ENCODE measurements around the gene C3orf80. TPM values are rescaled to one million over a fixed set of nuclear protein-coding genes. Genes with fewer than 3 reads are reported as not detected.

C3orf80 gene
- total and polyA plus RNA-seq, 2 experiments from 2014 or later, result 0.46 to 0.47 TPM

DNA sequence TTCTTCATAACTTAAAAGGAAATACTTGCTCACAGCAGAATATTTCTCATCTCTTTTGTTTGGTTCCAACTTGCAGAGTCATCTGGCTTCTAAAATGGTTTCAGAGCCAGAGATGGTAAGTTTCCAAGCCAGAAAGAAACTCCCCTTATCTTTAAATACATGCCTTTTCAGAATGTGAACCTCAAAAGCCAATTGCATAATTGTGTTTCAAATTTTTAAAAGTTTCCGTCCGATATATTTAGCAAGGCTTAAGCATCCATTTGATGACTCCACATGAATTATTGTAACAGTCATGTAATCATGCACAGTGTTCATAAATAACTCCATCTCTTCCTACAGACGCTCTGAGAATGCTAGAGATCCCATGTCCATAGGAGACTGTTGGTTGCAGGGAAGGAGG is 40.6 kb upstream of the C3orf80 start:
- H3K4me1 ChIP-seq (ENCODE audit: insufficient read depth), result peaks cover 22% of the 10 kb centered on the region
- TF ChIP-seq EZH2 (IDR thresholded peaks at IDR 0.05; ENCODE audit: borderline replicate concordance) (no peak), EZH2phosphoT487 (IDR thresholded peaks at IDR 0.05; ENCODE audit: low read depth, severe bottlenecking, unreplicated experiment) (no peak)
- TF ChIP-seq, protein P1, sequence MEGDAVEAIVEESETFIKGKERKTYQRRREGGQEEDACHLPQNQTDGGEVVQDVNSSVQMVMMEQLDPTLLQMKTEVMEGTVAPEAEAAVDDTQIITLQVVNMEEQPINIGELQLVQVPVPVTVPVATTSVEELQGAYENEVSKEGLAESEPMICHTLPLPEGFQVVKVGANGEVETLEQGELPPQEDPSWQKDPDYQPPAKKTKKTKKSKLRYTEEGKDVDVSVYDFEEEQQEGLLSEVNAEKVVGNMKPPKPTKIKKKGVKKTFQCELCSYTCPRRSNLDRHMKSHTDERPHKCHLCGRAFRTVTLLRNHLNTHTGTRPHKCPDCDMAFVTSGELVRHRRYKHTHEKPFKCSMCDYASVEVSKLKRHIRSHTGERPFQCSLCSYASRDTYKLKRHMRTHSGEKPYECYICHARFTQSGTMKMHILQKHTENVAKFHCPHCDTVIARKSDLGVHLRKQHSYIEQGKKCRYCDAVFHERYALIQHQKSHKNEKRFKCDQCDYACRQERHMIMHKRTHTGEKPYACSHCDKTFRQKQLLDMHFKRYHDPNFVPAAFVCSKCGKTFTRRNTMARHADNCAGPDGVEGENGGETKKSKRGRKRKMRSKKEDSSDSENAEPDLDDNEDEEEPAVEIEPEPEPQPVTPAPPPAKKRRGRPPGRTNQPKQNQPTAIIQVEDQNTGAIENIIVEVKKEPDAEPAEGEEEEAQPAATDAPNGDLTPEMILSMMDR (IDR thresholded peaks at IDR 0.05; ENCODE audit: poor library complexity), result no peak
- 74% methylated on average over 3 of the region's 3 CpGs for WGBS (ENCODE audit: low lambda C conversion rate, missing lambda C conversion rate)
- H3K27me3 ChIP-seq, result no peaks in the 10 kb centered on the region
- H3K4me2 ChIP-seq, result no peak overlapping the region
- no peaks in the 10 kb centered on the region for H3K36me3 ChIP-seq (replicated peaks; ENCODE audit: insufficient read depth, low read depth)
- H2AFZ ChIP-seq, result no peak overlapping the region
- no peaks in the 10 kb centered on the region for H3K9me2 ChIP-seq (replicated peaks; ENCODE audit: insufficient read depth)
- no peaks in the 10 kb centered on the region for H3K9me3 ChIP-seq (ENCODE audit: low read depth)
- no peaks in the 10 kb centered on the region for H4K20me1 ChIP-seq (ENCODE audit: insufficient read depth, poor library complexity, severe bottlenecking)
- H3K27ac ChIP-seq, result peak overlapping the region; percentile 36
- no peaks in the 10 kb centered on the region for H3K79me2 ChIP-seq
- no peak overlapping the region for H3K4me3 ChIP-seq
- DNase-seq (ENCODE audit: low spot score), result no peak

DNA sequence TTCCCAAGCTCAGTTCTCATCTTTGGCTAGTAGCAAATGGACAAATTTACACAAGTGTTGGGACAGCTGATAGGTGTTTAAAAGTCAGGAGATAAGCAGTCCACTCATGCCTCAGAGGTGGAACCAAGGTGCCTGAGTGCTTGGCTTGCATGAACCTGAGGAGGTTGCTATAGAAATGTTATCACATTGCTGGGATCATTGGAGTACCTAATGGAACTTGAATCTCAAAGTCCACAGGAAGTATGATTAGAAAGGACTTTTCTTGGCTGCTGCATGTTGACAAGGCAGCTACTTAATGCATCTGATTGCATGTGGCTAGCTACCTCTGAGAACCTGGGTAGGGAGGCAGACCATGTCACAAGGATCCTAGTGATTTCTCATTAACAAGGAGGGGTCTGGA is 39.5 kb upstream of the C3orf80 start:
- DNase-seq (ENCODE audit: low spot score), result peak; percentile 69
- Histone ChIP-seq H3K9me3 (ENCODE audit: low read depth) (no peaks in the 10 kb centered on the region), H3K4me3 (no peak overlapping the region), H3K36me3 (replicated peaks; ENCODE audit: insufficient read depth, low read depth) (no peaks in the 10 kb centered on the region), H3K27me3 (no peaks in the 10 kb centered on the region), H3K9me2 (replicated peaks; ENCODE audit: insufficient read depth) (no peaks in the 10 kb centered on the region), H3K79me2 (no peaks in the 10 kb centered on the region), H3K4me1 (ENCODE audit: insufficient read depth) (peaks cover 25% of the 10 kb centered on the region), H3K27ac (peak overlapping the region; percentile 79), H3K4me2 (no peak overlapping the region), H2AFZ (no peak overlapping the region), H4K20me1 (ENCODE audit: insufficient read depth, poor library complexity, severe bottlenecking) (no peaks in the 10 kb centered on the region)
- TF ChIP-seq EZH2phosphoT487 (IDR thresholded peaks at IDR 0.05; ENCODE audit: low read depth, severe bottlenecking, unreplicated experiment) (no peak), EZH2 (IDR thresholded peaks at IDR 0.05; ENCODE audit: borderline replicate concordance) (no peak)
- TF ChIP-seq, protein P1 (IDR thresholded peaks at IDR 0.05; ENCODE audit: poor library complexity), result no peak

DNA sequence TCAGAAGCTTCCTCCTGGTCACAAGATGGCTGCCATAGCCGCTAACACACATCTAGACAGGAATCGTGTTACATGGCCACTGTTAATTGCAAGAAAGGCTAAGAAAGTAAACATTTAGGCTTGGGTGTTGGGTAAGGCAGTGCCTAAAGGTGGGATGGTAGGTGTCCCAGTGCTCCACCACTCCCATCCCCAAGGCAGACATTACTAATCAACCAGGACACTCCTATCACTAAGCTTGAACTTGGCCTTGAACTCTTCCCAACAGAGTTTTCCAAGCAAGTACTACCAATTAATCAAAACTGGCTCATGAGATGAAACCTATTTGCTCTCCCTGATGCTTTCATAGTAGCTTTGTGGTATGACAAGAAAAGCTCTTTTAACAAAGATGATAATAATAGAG is 37.9 kb upstream of the C3orf80 start:
- H3K4me2 ChIP-seq, result no peak overlapping the region
- no peaks in the 10 kb centered on the region for H3K79me2 ChIP-seq
- H3K27me3 ChIP-seq, result no peaks in the 10 kb centered on the region
- 94% methylated on average over 2 of the region's 2 CpGs for WGBS (ENCODE audit: low lambda C conversion rate, missing lambda C conversion rate)
- no peaks in the 10 kb centered on the region for H3K36me3 ChIP-seq (replicated peaks; ENCODE audit: insufficient read depth, low read depth)
- peak overlapping the region; percentile 79 for H3K27ac ChIP-seq
- TF ChIP-seq EZH2 (IDR thresholded peaks at IDR 0.05; ENCODE audit: borderline replicate concordance) (no peak), EZH2phosphoT487 (IDR thresholded peaks at IDR 0.05; ENCODE audit: low read depth, severe bottlenecking, unreplicated experiment) (no peak)
- TF ChIP-seq, protein P1 (IDR thresholded peaks at IDR 0.05; ENCODE audit: poor library complexity), result no peak
- H2AFZ ChIP-seq, result no peak overlapping the region
- H4K20me1 ChIP-seq (ENCODE audit: insufficient read depth, poor library complexity, severe bottlenecking), result no peaks in the 10 kb centered on the region
- H3K4me3 ChIP-seq, result no peak overlapping the region
- no peaks in the 10 kb centered on the region for H3K9me2 ChIP-seq (replicated peaks; ENCODE audit: insufficient read depth)
- peaks cover 25% of the 10 kb centered on the region for H3K4me1 ChIP-seq (ENCODE audit: insufficient read depth)
- no peak for DNase-seq (ENCODE audit: low spot score)
- no peaks in the 10 kb centered on the region for H3K9me3 ChIP-seq (ENCODE audit: low read depth)
